HEK293 (cell line): Measurements from ENCODE around the gene TMPRSS4.

Experiments used
- CTCF ChIP-seq: fragments of 450-650 bp; formaldehyde crosslinking; IDR thresholded peaks from 2 replicates; pipeline ENCODE4 v1.5.1; 2016; ENCODE audit warnings: missing biosample characterization, missing genetic modification characterization
- RBAK ChIP-seq: fragments of 450-650 bp; formaldehyde crosslinking; IDR thresholded peaks from 2 replicates; pipeline ENCODE4 v1.5.1; 2016; ENCODE audit warnings: missing biosample characterization, missing genetic modification characterization
- ZBTB17 ChIP-seq: fragments of 450-650 bp; formaldehyde crosslinking; IDR thresholded peaks from 2 replicates; pipeline ENCODE4 v1.5.1; 2016; ENCODE audit warnings: missing biosample characterization, missing genetic modification characterization
- ZNF16 ChIP-seq: fragments of 450-650 bp; formaldehyde crosslinking; IDR thresholded peaks from 2 replicates; pipeline ENCODE4 v1.5.1; 2016; ENCODE audit warnings: low read depth, missing biosample characterization, missing genetic modification characterization

- TF ChIP-seq CTCF (tag by site-specific recombination) (no peak), ZBTB17 (no peak), RBAK (tag by site-specific recombination) (no peak), ZNF16 (tag by site-specific recombination) (no peak)
Measured at GRCh38 chr11:118170231-118170630, 93.4 kb downstream of the TMPRSS4 start.
